ENCODE measurements around the gene SLC26A5.
"Not testable (repeated sequence)": the region's sequence is repeated elsewhere in the genome, so short reads cannot be mapped to it uniquely, and the experiment has no call there.

SLC26A5 gene

GRCh38 chr7:103446049-103446520 is at the start of gene SLC26A5:
SLC26A5 (minus strand) TSS chr7:103446207; CDS start chr7:103421514, 24,693 bp downstream.
- DNase-seq (ENCODE audit: low read depth, low spot score), result no peak

- DNase-seq (ENCODE audit: low read depth, low spot score), result no peak
Observed at GRCh38 chr7:103487419-103487818, 41.4 kb upstream of the SLC26A5 start.

GRCh38 chr7:103486873-103487272 is 40.9 kb upstream of the SLC26A5 start:
- DNase-seq (ENCODE audit: low read depth, low spot score), result not testable (repeated sequence)

- DNase-seq (ENCODE audit: low read depth, low spot score), result no peak
Observed at GRCh38 chr7:103480771-103481170, 34.8 kb upstream of the SLC26A5 start.

- DNase-seq (ENCODE audit: low read depth, low spot score), result no peak
Observed at GRCh38 chr7:103474956-103475355, 28.9 kb upstream of the SLC26A5 start.

- no peak for DNase-seq (ENCODE audit: low read depth, low spot score)
Observed at GRCh38 chr7:103469095-103469948, 23.3 kb upstream of the SLC26A5 start.

- DNase-seq (ENCODE audit: low read depth, low spot score), result no peak
Observed at GRCh38 chr7:103466814-103467213, 20.8 kb upstream of the SLC26A5 start.

- no peak for DNase-seq (ENCODE audit: low read depth, low spot score)
Observed at GRCh38 chr7:103462358-103462757, 16.4 kb upstream of the SLC26A5 start.

GRCh38 chr7:103447073-103447960 is 1.3 kb upstream of the SLC26A5 start:
- no peak for DNase-seq (ENCODE audit: low read depth, low spot score)

GRCh38 chr7:103445228-103446048 is 569 bp downstream of the SLC26A5 start:
- no peak for DNase-seq (ENCODE audit: low read depth, low spot score)

- DNase-seq (ENCODE audit: low read depth, low spot score), result no peak
Observed at GRCh38 chr7:103439661-103440060, 6.3 kb downstream of the SLC26A5 start.

GRCh38 chr7:103437623-103438022 is 8.4 kb downstream of the SLC26A5 start:
- DNase-seq (ENCODE audit: low read depth, low spot score), result no peak

- no peak for DNase-seq (ENCODE audit: low read depth, low spot score)
Observed at GRCh38 chr7:103432712-103433111, 13.3 kb downstream of the SLC26A5 start.

GRCh38 chr7:103425177-103425576 is 20.8 kb downstream of the SLC26A5 start:
- no peak for DNase-seq (ENCODE audit: low read depth, low spot score)

GRCh38 chr7:103423467-103424179 is 22.4 kb downstream of the SLC26A5 start:
- DNase-seq (ENCODE audit: low read depth, low spot score), result no peak

- DNase-seq (ENCODE audit: low read depth, low spot score), result no peak
Observed at GRCh38 chr7:103420857-103421384, 25.1 kb downstream of the SLC26A5 start.

- no peak for DNase-seq (ENCODE audit: low read depth, low spot score)
Observed at GRCh38 chr7:103418241-103418640, 27.8 kb downstream of the SLC26A5 start.

- no peak for DNase-seq (ENCODE audit: low read depth, low spot score)
Observed at GRCh38 chr7:103413407-103413806, 32.6 kb downstream of the SLC26A5 start.

GRCh38 chr7:103412151-103412550 is 33.9 kb downstream of the SLC26A5 start:
- DNase-seq (ENCODE audit: low read depth, low spot score), result no peak

GRCh38 chr7:103405789-103406613 is 40.0 kb downstream of the SLC26A5 start:
- not testable (repeated sequence) for DNase-seq (ENCODE audit: low read depth, low spot score)

Measured in brain pericyte (primary cell).